GM12878 (cell line): ENCODE measurements around the gene BLCAP. TPM values are rescaled to one million over a fixed set of nuclear protein-coding genes. Genes with fewer than 3 reads are reported as not detected.

Source experiments
- ATAC-seq: fragments of 200-7000 bp; cut with Tn5 transposase; 3 replicates; pipeline ENCODE4 v1.9.1; 2020; ENCODE audit warnings: mild to moderate bottlenecking, moderate library complexity
- BruUV-seq: library from RNA; stranded (reverse); fragments of 400-500 nt; replicated peaks from 2 replicates; lab custom pipeline; 2021; lab: Mats Ljungman, UMichigan
- CTCF ChIA-PET: fragments of 300-600 bp; sonication (Branson Sonifier 250); formaldehyde crosslinking; extraction: SDS; loops from one replicate; lab custom pipeline; 2021; ENCODE audit warnings: inconsistent platforms; lab: Yijun Ruan, JAX
- POLR2A ChIA-PET: fragments of 350-600 bp; formaldehyde crosslinking; extraction: SDS; loops from one replicate; lab custom pipeline; 2021; ENCODE audit warnings: inconsistent platforms; lab: Charles Lee
- RAD21 ChIA-PET: fragments of 300-600 bp; sonication (Branson Sonifier 250); formaldehyde crosslinking; loops from one replicate; lab custom pipeline; 2023; ENCODE audit warnings: antibody characterized with exemption; ENCODE audit not compliant: unreplicated experiment; lab: Charles Lee
- SMC1A ChIA-PET: fragments of 300-600 bp; sonication (Branson Sonifier 250); formaldehyde crosslinking; loops from one replicate; lab custom pipeline; 2023; ENCODE audit not compliant: unreplicated experiment, uncharacterized antibody; lab: Charles Lee
- DNase-seq: peaks from one replicate; pipeline ENCODE4 v3.0.0-alpha.2; 2011; ENCODE audit warnings: low read depth, low spot score
- FAIRE-seq: peaks from 3 replicates; lab custom pipeline; 2011; peaks lifted over from hg19 to GRCh38; lab: Jason Lieb, UNC
- H2AFZ ChIP-seq: 2 replicates; pipeline ENCODE4 v1.6.0; 2011; ENCODE audit warnings: low read depth, low read length, control low read depth; ENCODE audit not compliant: control insufficient read depth
- H3K27ac ChIP-seq: 2 replicates; pipeline ENCODE4 v1.5.1; 2011; ENCODE audit warnings: control low read depth; ENCODE audit not compliant: control insufficient read depth, insufficient read depth
- H3K27me3 ChIP-seq, 2 experiments: replicated peaks in 1 of 2; 2 replicates each; pipeline versions ENCODE4 v1.6.0 to v1.6.1; 2011; ENCODE audit warnings: low read length in 1 of 2; ENCODE audit not compliant: control insufficient read depth in 2 of 2, insufficient read depth in 2 of 2
- H3K36me3 ChIP-seq, 2 experiments: 2 replicates each; pipeline ENCODE4 v1.5.1; 2011; ENCODE audit warnings: low read length in 1 of 2; ENCODE audit not compliant: control insufficient read depth in 2 of 2, insufficient read depth in 2 of 2
- H3K4me1 ChIP-seq: 2 replicates; pipeline ENCODE4 v1.6.1; 2011; ENCODE audit warnings: mild to moderate bottlenecking, low read length, moderate library complexity, mixed read lengths; ENCODE audit not compliant: control insufficient read depth, insufficient read depth
- H3K4me2 ChIP-seq: 2 replicates; pipeline ENCODE4 v1.6.0; 2011; ENCODE audit warnings: control low read depth; ENCODE audit not compliant: control insufficient read depth, insufficient read depth
- H3K4me3 ChIP-seq: fragments of 200-600 bp; sonication (generic); 2 replicates; pipeline ENCODE4 v1.5.1; 2016
- H3K79me2 ChIP-seq: 2 replicates; pipeline ENCODE4 v1.6.0; 2011; ENCODE audit warnings: low read length; ENCODE audit not compliant: control insufficient read depth, insufficient read depth
- H3K9ac ChIP-seq: 2 replicates; pipeline ENCODE4 v1.8.0; 2011; ENCODE audit warnings: low read length, control low read depth, mixed read lengths; ENCODE audit not compliant: control insufficient read depth, insufficient read depth
- H3K9me3 ChIP-seq: replicated peaks from 3 replicates; pipeline ENCODE4 v1.5.1; 2011; ENCODE audit warnings: mild to moderate bottlenecking, low read length; ENCODE audit not compliant: control insufficient read depth, insufficient read depth
- H4K20me1 ChIP-seq: 2 replicates; pipeline ENCODE4 v1.6.0; 2011; ENCODE audit not compliant: control insufficient read depth, insufficient read depth
- BACH1 ChIP-seq: fragments of 450-650 bp; IDR thresholded peaks from 2 replicates; pipeline ENCODE4 v1.6.1; 2017; ENCODE audit warnings: mild to moderate bottlenecking, borderline replicate concordance
- BHLHE40 ChIP-seq, 2 experiments: fragments of 450-650 bp in 1 of 2; IDR thresholded peaks; 2 replicates each; pipeline ENCODE4 v1.6.1; 2011 to 2017; ENCODE audit warnings: low read depth in 2 of 2, borderline replicate concordance in 1 of 2, improper control_type of control experiment in 1 of 2, low read length in 1 of 2, mild to moderate bottlenecking in 1 of 2
- IKZF1 ChIP-seq: fragments of 450-650 bp; conservative IDR thresholded peaks from 2 replicates; pipeline ENCODE4 v1.6.1; 2017; ENCODE audit warnings: antibody characterized with exemption, mild to moderate bottlenecking
- JUND ChIP-seq: IDR thresholded peaks from 2 replicates; pipeline ENCODE4 v1.6.1; 2012; ENCODE audit warnings: low read depth, mild to moderate bottlenecking, low read length, improper control_type of control experiment, moderate library complexity
- POU2F2 ChIP-seq: IDR thresholded peaks from 3 replicates; pipeline ENCODE4 v1.6.1; 2011; ENCODE audit warnings: low read depth, mild to moderate bottlenecking, low read length, borderline replicate concordance
- RAD21 ChIP-seq: IDR thresholded peaks from 2 replicates; pipeline ENCODE4 v1.6.1; 2011; ENCODE audit warnings: mild to moderate bottlenecking, low read depth, low read length, moderate library complexity; ENCODE audit not compliant: insufficient read depth
- RAD51 ChIP-seq: fragments of 450-650 bp; IDR thresholded peaks from 2 replicates; pipeline ENCODE4 v1.6.1; 2016; ENCODE audit warnings: moderate library complexity, mild to moderate bottlenecking, inconsistent platforms
- RUNX3 ChIP-seq: IDR thresholded peaks from 2 replicates; pipeline ENCODE4 v1.6.1; 2012; ENCODE audit warnings: low read length, inconsistent platforms
- SMAD1 ChIP-seq: fragments of 450-650 bp; IDR thresholded peaks from 2 replicates; pipeline ENCODE4 v1.6.1; 2018; ENCODE audit warnings: mild to moderate bottlenecking, low read depth; ENCODE audit not compliant: partially characterized antibody
- YY1 ChIP-seq: IDR thresholded peaks from 2 replicates; pipeline ENCODE4 v1.6.1; 2011; ENCODE audit warnings: low read depth, mild to moderate bottlenecking, low read length
- WGBS: methylation state at CpG from one replicate; pipeline ENCODE4 v1.1.6; 2016; ENCODE audit warnings: low lambda C conversion rate; ENCODE audit not compliant: insufficient replicate concordance, insufficient coverage; ENCODE audit errors: missing lambda C conversion rate; 5-methylcytosine and 5-hydroxymethylcytosine counted together
- in situ Hi-C: fragments of 300-500 bp; cut with MboI; formaldehyde crosslinking; loops from 9 replicates; pipeline ENCODE4 v1.14.3; 2018; ENCODE audit warnings: mixed read lengths
- intact Hi-C: fragments of 100-400 bp; cut with micrococcal nuclease; formaldehyde crosslinking; loops from one replicate; pipeline ENCODE4 v1.14.2; 2022; ENCODE audit not compliant: unreplicated experiment
- polyA plus RNA-seq, 11 experiments: library from polyadenylated mRNA; depleted of rRNA in 4 of 11; unstranded in 6 of 11; stranded (reverse) in 5 of 11; fragments of >200 nt; fragmentation: Nextera tagmentation in 4 of 11; fragmentation: Illumina TruSeq in 1 of 11; extraction: Ambion mirVana in 4 of 11; extraction: Trizol in 1 of 11; gene quantifications; 1 replicate in 1 of 11; 2 replicates in 10 of 11; pipeline versions ENCODE4 v1.2.1 to v1.2.3, GENCODE V29; 2011 to 2016; ENCODE audit warnings: inconsistent platforms in 2 of 11, missing spikeins in 2 of 11, low read depth in 1 of 11
- total RNA-seq, 4 experiments: library from RNA; depleted of rRNA in 3 of 4; stranded (reverse); fragments of >200 nt in 3 of 4; fragmentation: Illumina TruSeq in 1 of 4; extraction: Trizol in 1 of 4; gene quantifications; 2 replicates each; pipeline versions ENCODE4 v1.2.1 to v1.2.3, GENCODE V29; 2013 to 2021
- TF ChIP-seq, protein P1 (sequence below), 3 experiments: IDR thresholded peaks in 2 of 3; conservative IDR thresholded peaks in 1 of 3; 2 replicates each; pipeline ENCODE4 v1.5.1; 2011; ENCODE audit warnings: low read depth in 3 of 3, low read length in 3 of 3, mild to moderate bottlenecking in 3 of 3, control low read depth in 2 of 3, moderate library complexity in 2 of 3, inconsistent platforms in 1 of 3, mixed read lengths in 1 of 3; ENCODE audit not compliant: control insufficient read depth in 2 of 3, insufficient read depth in 1 of 3; ENCODE audit errors: extremely low read depth in 1 of 3
- TF ChIP-seq, protein P2 (sequence below): IDR thresholded peaks from 2 replicates; pipeline ENCODE4 v1.6.1; 2012; ENCODE audit warnings: improper control_type of control experiment, low read depth, low read length; ENCODE audit not compliant: insufficient replicate concordance

BLCAP gene
- total and polyA plus RNA-seq, 10 of the 15 experiments (the other 5 are each of a cell fraction or from before 2014, with no cell fraction given) = 24.6 to 62.3 (median 47.3) TPM

DNA sequence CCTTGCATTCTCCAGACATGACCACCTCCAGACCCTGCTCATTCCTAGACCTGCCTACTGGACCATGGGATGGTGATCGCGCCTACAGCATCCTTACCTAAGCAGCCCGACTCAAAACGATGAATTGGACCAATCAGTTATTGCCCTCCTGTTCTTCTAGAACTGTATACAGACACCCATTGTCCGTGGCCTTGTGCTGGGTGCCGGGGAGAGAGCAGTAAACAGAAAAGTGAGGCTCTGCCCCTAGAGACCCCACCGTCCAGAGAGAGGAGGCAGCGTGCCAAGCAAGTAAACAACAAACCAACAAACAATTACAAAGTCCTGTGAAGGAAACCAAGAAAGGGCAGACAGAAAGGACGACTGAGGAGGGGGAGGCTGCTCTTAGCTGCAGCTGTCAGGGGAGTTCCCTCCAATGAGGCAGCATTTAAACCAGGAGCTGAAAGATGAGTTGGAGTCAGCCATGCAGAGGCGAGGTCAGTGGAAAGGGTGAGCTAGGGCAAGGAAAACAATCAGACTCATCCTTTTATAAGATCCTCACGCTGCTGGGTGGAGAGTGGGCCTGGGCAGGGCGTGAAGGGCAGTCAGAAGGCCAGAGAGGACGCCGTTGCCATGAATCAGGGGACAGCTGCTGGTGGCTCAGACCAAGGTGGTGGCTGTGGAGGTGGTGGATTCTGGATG lies 37.6 kb upstream of the BLCAP start (continued):
- TF ChIP-seq JUND = no peak
- TF ChIP-seq, all 136 proteins: peak for 0

DNA sequence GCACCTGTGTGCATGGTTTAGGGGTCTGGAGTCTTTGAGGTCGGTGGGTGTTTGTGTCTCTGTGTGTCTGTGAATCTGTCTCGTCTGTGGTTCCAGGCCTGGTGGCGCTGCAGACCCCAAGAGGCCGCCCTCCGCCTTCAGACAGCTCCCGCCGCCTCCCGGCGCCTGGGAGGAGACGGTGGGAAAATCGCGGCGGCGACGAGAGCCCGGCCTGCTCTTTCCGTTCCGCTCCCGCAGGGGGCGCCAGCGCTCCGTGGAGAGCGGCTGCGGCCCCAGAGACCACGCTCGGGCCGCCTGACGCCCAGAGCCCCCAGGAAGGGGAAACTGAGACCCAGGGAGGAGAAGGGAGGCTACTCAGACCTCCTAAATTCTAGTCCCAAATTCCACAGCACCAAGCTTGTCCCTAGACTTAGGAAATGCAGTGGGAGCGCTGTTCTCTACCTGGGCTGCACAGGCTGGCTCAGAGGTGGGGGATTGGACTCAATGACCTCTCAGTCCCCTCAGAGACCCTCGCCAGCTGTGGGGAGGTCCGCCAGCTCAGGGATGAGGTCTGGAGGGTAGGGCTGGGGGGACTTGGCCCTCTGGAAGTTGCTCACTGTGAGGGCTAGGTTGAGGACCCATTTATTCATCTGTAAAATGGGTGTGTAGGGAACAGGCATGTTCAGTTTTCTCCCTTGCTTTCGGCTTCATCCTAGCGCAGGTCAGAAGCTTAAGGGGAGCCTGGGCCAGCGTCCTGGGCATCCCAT lies 36.9 kb upstream of the BLCAP start:
- no peak for DNase-seq
- RAD21 ChIA-PET = interaction anchor here (0.6 to 1.3 kb wide), 6 partner anchors 16 to 657 kb away, joined by 3 to 8 read pairs (median 4); no protein-coding TSS in a partner anchor
- BruUV-seq = no TSS peak
- Histone ChIP-seq H2AFZ (no peak overlapping the region), H3K4me1 (no peaks in the 10 kb centered on the region), H3K9ac (no peak overlapping the region), H3K4me2 (peak overlapping the region; percentile 42; the same call in 1 of the 2 replicates), H4K20me1 (no peaks in the 10 kb centered on the region), H3K4me3 (no peak overlapping the region), H3K36me3 (no peaks in the 10 kb centered on the region), H3K79me2 (no peaks in the 10 kb centered on the region), H3K27me3 (peaks cover 2 to 12% of the 10 kb centered on the region in 2 experiments), H3K9me3 (no peaks in the 10 kb centered on the region), H3K27ac (no peak overlapping the region)
- peak; percentile 86 for ATAC-seq
- CTCF ChIA-PET = interaction anchor here (0.6 to 4.3 kb wide), 17 partner anchors 8 to 657 kb away, joined by 3 to 26 read pairs (median 4); no protein-coding TSS in a partner anchor
- FAIRE-seq = no peak
- in situ Hi-C loops (loop anchor here (5.0 to 10.0 kb wide), 2 partner anchors 428 to 660 kb away; no protein-coding TSS in a partner anchor), intact Hi-C loops (loop anchor here (2.0 to 10.0 kb wide), 6 partner anchors 190 to 658 kb away; partner anchors contain the start of gene TGM2)
- SMC1A ChIA-PET = interaction anchor here (0.6 to 2.6 kb wide), 5 partner anchors 21 to 657 kb away, joined by 3 to 7 read pairs (median 4); no protein-coding TSS in a partner anchor
- POLR2A ChIA-PET = no interaction called here
- 6% methylated on average over 24 of the region's 34 CpGs for WGBS
- TF ChIP-seq, protein P1, sequence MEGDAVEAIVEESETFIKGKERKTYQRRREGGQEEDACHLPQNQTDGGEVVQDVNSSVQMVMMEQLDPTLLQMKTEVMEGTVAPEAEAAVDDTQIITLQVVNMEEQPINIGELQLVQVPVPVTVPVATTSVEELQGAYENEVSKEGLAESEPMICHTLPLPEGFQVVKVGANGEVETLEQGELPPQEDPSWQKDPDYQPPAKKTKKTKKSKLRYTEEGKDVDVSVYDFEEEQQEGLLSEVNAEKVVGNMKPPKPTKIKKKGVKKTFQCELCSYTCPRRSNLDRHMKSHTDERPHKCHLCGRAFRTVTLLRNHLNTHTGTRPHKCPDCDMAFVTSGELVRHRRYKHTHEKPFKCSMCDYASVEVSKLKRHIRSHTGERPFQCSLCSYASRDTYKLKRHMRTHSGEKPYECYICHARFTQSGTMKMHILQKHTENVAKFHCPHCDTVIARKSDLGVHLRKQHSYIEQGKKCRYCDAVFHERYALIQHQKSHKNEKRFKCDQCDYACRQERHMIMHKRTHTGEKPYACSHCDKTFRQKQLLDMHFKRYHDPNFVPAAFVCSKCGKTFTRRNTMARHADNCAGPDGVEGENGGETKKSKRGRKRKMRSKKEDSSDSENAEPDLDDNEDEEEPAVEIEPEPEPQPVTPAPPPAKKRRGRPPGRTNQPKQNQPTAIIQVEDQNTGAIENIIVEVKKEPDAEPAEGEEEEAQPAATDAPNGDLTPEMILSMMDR (IDR thresholded peaks at IDR 0.05 in 2 of 3, conservative IDR thresholded peaks at IDR 0.05 in 1 of 3; ENCODE audit: control insufficient read depth in 2 of 3, extremely low read depth in 1 of 3, insufficient read depth in 1 of 3, low read depth in 3 of 3, low read length in 3 of 3) = peak; percentile 87 to 95 (median 92)
- TF ChIP-seq YY1 (peak; percentile 60), RUNX3 (0 out of 2 replicates have a peak, but pooled peaks have one; percentile 19), SMAD1 (no peak), BACH1 (no peak), POU2F2 (0 out of 3 replicates have a peak, but pooled peaks have one; percentile 26), BHLHE40 (IDR thresholded peaks at IDR 0.05; ENCODE audit: borderline replicate concordance in 1 of 2, low read depth in 2 of 2, low read length in 1 of 2) (peak in 1 of 2 experiments; percentile 36; a peak in 1 of 4 replicates), RAD51 (no peak), RAD21 (peak; percentile 96), IKZF1 (0 out of 2 replicates have a peak, but pooled peaks have one; percentile 33)
- TF ChIP-seq, protein P2, sequence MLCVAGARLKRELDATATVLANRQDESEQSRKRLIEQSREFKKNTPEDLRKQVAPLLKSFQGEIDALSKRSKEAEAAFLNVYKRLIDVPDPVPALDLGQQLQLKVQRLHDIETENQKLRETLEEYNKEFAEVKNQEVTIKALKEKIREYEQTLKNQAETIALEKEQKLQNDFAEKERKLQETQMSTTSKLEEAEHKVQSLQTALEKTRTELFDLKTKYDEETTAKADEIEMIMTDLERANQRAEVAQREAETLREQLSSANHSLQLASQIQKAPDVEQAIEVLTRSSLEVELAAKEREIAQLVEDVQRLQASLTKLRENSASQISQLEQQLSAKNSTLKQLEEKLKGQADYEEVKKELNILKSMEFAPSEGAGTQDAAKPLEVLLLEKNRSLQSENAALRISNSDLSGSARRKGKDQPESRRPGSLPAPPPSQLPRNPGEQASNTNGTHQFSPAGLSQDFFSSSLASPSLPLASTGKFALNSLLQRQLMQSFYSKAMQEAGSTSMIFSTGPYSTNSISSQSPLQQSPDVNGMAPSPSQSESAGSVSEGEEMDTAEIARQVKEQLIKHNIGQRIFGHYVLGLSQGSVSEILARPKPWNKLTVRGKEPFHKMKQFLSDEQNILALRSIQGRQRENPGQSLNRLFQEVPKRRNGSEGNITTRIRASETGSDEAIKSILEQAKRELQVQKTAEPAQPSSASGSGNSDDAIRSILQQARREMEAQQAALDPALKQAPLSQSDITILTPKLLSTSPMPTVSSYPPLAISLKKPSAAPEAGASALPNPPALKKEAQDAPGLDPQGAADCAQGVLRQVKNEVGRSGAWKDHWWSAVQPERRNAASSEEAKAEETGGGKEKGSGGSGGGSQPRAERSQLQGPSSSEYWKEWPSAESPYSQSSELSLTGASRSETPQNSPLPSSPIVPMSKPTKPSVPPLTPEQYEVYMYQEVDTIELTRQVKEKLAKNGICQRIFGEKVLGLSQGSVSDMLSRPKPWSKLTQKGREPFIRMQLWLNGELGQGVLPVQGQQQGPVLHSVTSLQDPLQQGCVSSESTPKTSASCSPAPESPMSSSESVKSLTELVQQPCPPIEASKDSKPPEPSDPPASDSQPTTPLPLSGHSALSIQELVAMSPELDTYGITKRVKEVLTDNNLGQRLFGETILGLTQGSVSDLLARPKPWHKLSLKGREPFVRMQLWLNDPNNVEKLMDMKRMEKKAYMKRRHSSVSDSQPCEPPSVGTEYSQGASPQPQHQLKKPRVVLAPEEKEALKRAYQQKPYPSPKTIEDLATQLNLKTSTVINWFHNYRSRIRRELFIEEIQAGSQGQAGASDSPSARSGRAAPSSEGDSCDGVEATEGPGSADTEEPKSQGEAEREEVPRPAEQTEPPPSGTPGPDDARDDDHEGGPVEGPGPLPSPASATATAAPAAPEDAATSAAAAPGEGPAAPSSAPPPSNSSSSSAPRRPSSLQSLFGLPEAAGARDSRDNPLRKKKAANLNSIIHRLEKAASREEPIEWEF = no peak
